OCI-M1 (cell line): ENCODE results near the gene KIAA2012.

Experiments used
- DNase-seq: peaks from one replicate; lab custom pipeline; 2025; lab: John Stamatoyannopoulos, UW

The KIAA2012 gene

DNA sequence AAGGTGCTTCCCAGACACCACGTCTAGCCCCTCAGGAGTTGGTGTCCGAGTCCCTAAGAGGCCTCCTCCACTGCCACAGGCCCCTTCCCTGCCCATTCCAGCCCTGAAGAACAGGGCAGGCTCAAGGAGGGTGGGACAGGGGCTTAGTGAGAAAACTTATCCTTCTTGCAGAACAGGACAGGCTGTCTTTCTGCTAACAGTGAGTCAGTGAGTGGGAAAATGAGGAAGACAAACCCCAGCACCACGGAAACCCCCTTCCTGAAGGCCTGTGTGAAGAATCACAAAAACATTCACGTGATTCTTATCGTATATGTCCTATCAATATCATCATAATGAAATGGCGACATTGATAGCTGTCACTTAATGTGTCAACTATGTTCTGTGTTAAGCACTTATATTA lies 29.6 kb upstream of the KIAA2012 start:
- DNase-seq, result peak; percentile 24

- no peak for DNase-seq
Observed at GRCh38 chr2:202044777-202045176, 28.3 kb upstream of the KIAA2012 start.

DNA sequence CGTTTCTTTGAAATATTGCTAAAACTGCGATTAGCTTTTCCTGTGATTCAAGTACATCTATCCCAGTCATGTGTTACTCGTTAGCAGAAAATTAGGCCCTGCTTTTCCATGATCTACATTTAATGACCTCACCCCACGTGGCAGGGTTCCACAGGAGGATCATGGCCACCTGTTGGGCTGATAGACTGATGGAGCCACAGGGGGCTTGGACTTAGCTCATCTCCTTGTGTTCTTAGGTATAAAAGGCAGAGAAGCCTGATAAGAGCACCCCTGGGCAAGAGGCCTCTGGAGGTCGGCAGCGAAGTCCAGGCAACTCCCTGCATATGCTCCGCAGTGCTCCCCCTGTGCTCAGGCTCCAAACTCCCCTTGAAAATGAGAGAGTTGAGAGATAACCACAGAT lies 26.5 kb upstream of the KIAA2012 start:
- DNase-seq, result no peak

DNA sequence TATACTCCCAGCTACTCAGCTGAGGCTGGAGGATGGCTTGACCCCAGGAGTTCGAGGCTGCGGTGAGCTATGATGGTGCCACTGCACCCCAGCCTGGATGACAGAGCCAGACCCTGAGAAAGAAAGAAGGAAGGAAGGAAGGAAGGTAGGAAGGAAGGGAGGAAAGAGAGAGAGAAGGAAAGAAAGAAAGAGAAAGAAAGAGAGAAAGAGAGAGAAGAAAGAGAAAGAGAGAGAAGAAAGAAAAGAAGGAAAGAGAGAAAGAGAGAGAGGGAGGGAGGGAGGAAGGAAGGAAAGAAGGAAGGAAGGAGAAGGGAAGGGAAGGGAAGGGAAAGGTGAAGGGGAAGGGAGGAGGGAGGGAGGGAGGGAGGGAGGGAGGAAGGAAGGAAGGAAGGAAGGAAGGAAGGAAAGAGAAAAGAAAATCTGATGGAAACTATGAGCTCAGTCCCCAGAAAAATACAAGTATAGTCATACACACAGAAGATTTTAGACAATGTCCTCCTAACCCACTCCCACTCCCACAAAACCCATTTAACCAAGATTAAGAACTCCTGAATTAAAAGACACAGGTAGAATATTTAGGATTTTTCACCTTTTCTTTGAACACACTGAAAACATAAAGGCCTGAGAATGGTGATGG lies 23.8 kb upstream of the KIAA2012 start:
- DNase-seq, result no peak

GRCh38 chr2:202049840-202050239 lies 23.2 kb upstream of the KIAA2012 start:
- DNase-seq, result peak; percentile 92

- no peak for DNase-seq
Observed at GRCh38 chr2:202050652-202051051, 22.4 kb upstream of the KIAA2012 start.

DNA sequence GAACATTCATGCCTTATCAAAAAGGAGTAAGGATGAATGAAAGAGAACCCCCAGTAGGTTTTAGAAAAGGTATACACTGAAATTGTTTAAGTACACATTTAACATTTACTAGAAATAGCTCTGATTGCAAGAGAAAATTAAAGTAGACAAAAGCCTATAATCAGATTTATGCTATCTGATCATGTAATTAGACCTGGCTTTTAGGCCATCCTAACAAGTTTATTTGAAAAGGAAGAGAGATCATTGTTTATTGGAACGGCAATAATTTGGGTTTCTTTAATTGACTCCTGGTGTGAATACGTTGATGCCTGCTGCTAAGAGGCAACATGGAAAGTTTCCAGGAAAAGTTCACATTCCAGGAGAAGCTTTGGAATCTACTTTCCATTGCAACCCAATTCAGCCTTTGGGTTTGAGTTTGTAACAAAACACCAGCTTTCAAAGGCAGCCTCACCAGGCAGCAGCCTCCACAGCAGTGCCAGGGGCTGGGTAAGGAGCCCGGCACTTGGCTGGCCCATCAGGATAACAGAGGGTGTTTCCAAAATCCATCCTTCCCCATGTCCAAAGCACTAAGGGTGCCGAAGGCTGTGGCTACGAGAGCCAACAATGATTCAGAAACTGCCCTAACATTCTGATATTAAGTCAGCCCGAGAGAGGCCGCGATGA lies 21.4 kb upstream of the KIAA2012 start:
- DNase-seq, result no peak

- no peak for DNase-seq
Observed at GRCh38 chr2:202052235-202052634, 20.8 kb upstream of the KIAA2012 start.

DNA sequence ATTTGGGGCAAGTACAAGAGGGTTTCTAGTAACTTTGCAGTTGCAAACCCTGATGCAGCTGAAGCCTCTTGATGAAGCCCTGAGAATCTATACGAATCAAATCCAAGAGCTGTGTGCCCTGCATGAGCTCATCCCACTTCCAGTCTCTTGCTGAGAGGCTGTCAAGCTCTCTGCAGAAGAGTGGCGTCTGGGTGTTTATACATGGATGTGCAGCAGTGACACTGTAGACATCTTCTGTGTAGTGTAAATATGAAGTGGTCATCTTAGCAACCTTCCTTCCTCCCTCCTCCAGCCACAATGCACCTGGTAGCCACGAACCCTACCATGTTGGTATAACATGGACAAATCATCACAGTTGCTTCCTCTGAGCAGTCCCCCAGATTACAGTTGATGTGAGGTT lies 18.4 kb upstream of the KIAA2012 start:
- no peak for DNase-seq

DNA sequence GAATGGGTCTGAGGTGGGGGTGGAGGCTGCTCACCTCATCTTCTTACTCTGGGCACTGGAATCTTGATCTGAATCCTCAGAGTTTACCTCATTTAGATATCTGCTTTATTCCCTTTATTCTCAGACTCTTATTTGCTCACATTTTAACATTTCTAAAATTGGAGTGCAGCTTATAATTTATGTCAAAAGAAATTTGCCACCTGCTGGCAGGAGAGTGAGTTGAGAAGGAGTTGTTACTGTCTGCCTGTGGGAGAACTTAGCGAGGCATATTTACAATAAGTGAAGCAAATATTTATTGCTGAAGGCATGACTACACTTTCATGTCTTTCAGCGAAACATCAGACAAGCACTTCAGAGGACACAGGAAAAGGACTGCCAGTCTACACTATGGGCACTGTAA lies 16.4 kb upstream of the KIAA2012 start:
- DNase-seq, result peak; percentile 46

DNA sequence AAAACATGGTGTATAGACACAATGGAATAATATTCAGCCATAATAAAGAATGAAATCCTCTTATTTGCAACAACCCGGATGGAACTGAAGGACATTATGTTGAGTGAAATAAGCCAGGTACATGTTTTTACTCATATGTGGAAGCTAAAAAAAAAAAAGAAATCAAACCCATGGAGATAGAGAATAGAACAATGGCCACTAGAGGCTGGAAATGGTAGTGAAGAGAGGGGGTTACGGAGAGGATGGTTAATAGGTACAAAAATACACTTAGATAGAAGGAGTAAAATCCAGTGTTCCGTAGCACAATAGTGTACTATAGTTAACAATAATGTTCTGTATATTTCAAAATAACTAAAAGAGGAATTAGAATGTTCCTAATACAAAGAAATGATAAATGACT lies 12.8 kb upstream of the KIAA2012 start:
- peak; percentile 9 for DNase-seq

- DNase-seq, result no peak
Observed at GRCh38 chr2:202061695-202062094, 11.4 kb upstream of the KIAA2012 start.

- DNase-seq, result no peak
Observed at GRCh38 chr2:202064171-202064880, 8.7 kb upstream of the KIAA2012 start.

DNA sequence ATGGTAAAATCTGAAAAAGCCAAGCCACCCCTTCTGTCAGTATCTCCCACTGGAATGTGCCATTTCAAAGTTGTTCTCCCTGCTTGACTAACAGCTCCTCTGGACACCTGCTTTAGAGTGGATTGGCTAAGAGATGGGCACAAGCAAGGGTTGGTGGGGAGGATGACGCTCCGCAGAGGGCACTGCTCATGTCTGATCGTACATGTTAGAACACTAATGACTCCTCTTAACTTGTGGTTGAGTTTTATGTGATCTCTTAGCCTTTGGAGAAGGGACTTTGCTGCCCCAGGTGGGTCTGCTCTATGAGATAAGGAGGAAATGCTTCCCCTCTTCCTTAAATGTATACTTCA lies 8.2 kb upstream of the KIAA2012 start:
- DNase-seq, result peak; percentile 20

DNA sequence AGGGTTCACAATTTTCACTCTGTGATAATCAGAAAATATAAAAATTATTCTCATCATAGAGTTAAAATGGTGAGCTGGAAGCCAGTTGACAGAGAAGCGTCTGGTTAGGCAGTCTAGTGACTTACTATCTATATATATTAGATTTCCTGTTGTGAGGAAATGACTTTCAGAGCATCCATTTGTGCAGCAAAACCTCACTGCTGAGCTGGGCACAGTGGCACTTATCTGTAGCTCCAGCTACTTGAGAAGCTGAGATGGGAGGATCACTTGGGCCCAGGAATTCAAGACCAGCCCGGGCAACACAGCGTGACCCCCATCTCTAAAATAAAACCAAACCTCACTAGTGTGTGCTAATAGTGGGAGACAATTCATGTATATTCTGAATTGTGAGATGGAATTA lies 7.2 kb upstream of the KIAA2012 start:
- no peak for DNase-seq

DNA sequence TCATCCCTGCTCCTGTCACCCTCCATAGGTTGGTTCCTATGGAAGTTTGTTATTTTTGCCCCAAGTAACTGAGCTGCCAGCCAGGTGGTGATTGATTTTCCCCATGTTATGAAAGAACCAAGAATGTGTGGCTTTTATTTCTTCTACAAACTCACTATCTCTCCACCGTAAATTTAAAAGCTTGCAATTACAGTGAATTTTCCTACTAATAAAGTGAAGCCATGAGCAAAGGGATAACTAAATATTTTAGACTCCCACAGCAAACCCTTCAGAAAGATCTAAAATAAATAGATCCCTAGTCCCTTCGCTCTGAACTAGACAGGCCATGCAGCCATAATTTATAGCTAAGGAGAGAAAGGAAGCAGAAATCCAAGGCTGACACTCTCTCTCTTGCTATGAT lies 6.2 kb upstream of the KIAA2012 start:
- DNase-seq, result no peak

DNA sequence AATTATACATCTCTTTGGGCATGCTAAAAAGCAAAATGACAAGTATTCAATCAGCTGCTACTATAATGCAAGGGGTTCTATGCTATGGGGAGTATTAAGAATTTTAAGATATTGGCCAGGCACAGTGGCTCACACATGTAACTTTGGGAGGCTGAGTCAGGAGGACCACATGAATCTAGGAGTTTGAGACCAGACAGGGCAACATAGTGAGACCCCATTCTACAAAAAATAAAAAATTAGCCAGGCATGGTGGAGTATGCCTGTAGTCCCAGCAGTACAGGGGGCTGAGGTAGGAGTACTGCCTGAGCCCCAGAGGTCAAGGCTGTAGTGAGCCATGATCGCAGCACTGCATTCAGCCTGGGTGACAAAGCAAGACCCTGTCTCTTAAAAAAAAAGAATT lies 5.5 kb upstream of the KIAA2012 start:
- no peak for DNase-seq

- DNase-seq, result peak; percentile 89
Observed at GRCh38 chr2:202069170-202070067, 3.6 kb upstream of the KIAA2012 start.

DNA sequence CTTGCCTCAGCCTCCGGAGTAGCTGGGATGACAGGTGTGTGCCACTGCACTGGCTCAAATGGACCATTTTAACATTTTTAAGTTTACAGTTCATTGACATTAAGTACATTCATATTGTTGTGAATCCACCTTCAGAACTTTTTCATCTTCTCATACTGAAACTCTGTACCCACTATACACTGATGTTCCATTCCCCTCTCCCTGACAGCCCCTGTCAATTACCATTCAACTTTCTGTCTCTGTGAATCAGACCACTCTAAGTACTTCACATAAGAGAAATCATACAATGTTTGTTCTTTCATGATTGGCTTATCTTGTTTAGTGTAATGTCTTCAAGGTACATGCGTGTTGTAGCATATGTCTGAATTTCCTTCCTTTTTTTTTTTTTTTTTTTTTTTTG lies 1.9 kb upstream of the KIAA2012 start:
- DNase-seq, result no peak

DNA sequence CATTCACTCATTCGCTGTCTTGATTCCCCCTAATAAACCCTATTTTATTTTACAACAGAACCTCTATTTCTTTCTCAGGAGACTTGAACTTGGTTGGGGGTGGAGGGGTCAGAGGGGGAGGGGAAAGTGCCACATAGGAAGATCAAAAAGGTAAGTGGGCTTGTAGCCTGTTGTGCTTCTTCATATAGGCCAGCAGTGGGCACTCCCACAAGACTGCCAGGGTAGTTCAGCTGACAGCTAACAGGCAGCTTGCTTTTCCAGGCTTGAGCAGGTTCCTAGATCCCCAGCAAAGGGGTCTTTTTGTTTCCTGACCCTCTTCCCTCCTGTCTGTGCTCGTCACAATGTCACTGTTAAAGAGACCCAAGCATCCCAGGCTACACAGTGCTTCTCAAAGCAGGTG lies 829 bp upstream of the KIAA2012 start:
- DNase-seq, result no peak

DNA sequence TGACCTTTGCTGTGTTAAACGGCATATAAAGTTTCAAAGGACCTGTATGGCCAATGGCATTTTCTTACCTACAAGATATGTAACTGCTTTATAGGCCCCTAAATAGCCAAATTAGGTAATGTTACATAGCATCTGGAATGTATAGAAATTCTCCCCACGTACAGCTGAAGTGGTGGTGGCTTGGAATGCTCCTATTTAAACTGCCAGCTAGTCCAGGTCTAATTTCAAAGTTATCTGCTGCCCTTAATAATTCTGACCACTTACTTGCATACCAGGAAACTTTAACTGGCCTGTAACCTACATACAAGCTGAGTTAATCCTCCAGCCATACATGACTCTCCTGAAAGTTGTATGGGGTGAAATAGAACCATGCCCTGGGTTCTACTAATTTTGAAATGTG lies 1.3 kb downstream of the KIAA2012 start:
- DNase-seq, result no peak

GRCh38 chr2:202079310-202079709 lies 6.3 kb downstream of the KIAA2012 start:
- no peak for DNase-seq

DNA sequence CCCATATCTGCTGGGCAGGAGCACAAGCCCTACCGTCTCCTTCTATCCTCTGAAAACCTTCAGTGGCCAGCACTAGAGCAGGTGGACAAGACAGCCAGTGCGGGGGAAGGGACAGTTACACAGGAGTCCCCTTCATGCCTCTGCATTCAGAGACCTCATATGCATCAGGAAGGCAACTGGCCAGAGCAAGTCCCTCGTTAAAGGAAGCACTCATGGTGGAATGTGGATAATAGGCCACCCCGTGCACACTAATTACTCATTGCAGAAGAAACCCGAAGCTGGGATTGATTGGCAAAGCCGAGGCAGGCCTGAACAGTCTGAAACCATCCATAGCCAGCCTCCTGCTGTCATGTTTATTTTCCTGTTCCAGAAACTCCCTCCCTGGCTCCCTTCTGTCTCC lies 11.2 kb downstream of the KIAA2012 start:
- no peak for DNase-seq
